KBM-7 (cell line): ENCODE data around the gene FEZF1.
"Not testable (repeated sequence)": the region's sequence is repeated elsewhere in the genome, so short reads cannot be mapped to it uniquely, and the experiment has no call there.

Experiments used
- DNase-seq: peaks from one replicate; pipeline ENCODE4 v3.0.0-alpha.2; 2015
- in situ Hi-C: fragments of 300-500 bp; cut with MboI; formaldehyde crosslinking; loops from 2 replicates; pipeline ENCODE4 v1.14.3; 2020; ENCODE audit warnings: low sequenced_read_pairs, low pct_unique_long_range_greater_than_20kb, mixed read lengths

The FEZF1 gene

GRCh38 chr7:122290476-122290875, 14.1 kb downstream of the FEZF1 start:
- DNase-seq = no peak
- in situ Hi-C loops = no loop called here

- DNase-seq = no peak
- in situ Hi-C loops = no loop called here
Observed at GRCh38 chr7:122289426-122289825, 15.1 kb downstream of the FEZF1 start.

- DNase-seq, in situ Hi-C loops: not testable (repeated sequence)
Observed at GRCh38 chr7:122284608-122285007, 19.9 kb downstream of the FEZF1 start.

- in situ Hi-C loops = no loop called here
- DNase-seq = no peak
Observed at GRCh38 chr7:122273117-122273516, 31.4 kb downstream of the FEZF1 start.

GRCh38 chr7:122269241-122269640, 35.3 kb downstream of the FEZF1 start:
- DNase-seq = no peak
- in situ Hi-C loops = no loop called here

GRCh38 chr7:122268101-122268500, 36.4 kb downstream of the FEZF1 start:
- no peak for DNase-seq
- in situ Hi-C loops = no loop called here

GRCh38 chr7:122262246-122262645, 42.3 kb downstream of the FEZF1 start:
- in situ Hi-C loops = no loop called here
- no peak for DNase-seq

- no peak for DNase-seq
- in situ Hi-C loops = no loop called here
Observed at GRCh38 chr7:122261442-122261841, 43.1 kb downstream of the FEZF1 start.

GRCh38 chr7:122261016-122261415, 43.5 kb downstream of the FEZF1 start:
- in situ Hi-C loops = no loop called here
- no peak for DNase-seq

- in situ Hi-C loops = no loop called here
- DNase-seq = no peak
Observed at GRCh38 chr7:122260336-122260735, 44.2 kb downstream of the FEZF1 start.

- DNase-seq = no peak
- in situ Hi-C loops = no loop called here
Observed at GRCh38 chr7:122258971-122259370, 45.6 kb downstream of the FEZF1 start.

- in situ Hi-C loops = no loop called here
Observed at GRCh38 chr7:122257056-122257455, 47.5 kb downstream of the FEZF1 start.

GRCh38 chr7:122256046-122256445, 48.5 kb downstream of the FEZF1 start:
- in situ Hi-C loops = no loop called here
- DNase-seq = no peak

More at GRCh38 chr7:122257056-122257455, 47.5 kb downstream of the FEZF1 start:
- no peak for DNase-seq

GRCh38 chr7:122255454-122255853, 49.1 kb downstream of the FEZF1 start:
- in situ Hi-C loops = no loop called here
- DNase-seq = no peak
